NT2/D1 (cell line): ENCODE measurements around the gene EXOC2.

Source experiments
- YY1 ChIP-seq: IDR thresholded peaks from 2 replicates; pipeline ENCODE4 v1.6.1; 2011; ENCODE audit not compliant: insufficient read length, insufficient read depth
- ZNF274 ChIP-seq: IDR thresholded peaks from 2 replicates; pipeline ENCODE4 v1.6.1; 2011; ENCODE audit warnings: mild to moderate bottlenecking, low read depth, low read length

GRCh38 chr6:502761-503160, 190.2 kb downstream of the EXOC2 start:
- TF ChIP-seq YY1, result no peak
- no peak for TF ChIP-seq ZNF274
